Measurements from ENCODE around the gene LRBA.

Gene LRBA

DNA sequence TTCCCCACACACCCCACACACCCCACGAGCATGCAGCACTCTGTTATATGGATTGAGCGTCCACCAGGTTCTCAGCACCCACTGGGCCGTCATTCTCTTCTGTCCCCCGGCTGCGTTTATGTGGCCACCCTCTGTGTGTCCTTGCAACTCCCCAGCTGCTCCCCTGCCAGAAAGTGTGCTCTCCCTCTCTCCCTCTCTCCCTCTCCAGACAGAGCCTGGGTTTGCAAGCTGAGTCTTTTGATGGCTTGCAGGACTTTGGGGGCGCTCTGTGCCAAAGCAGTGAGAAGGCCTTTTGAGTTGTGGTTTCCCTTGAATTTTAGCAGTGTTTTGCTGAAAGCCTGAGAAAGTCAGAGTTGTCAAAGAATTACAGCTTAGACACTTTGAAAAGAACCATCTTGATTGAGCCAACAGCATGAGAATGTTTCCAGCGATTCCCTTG is 763.3 kb downstream of the LRBA start:
- DNase-seq (ENCODE audit: low read depth), result no peak
- no peak for TF ChIP-seq CTCF (IDR thresholded peaks at IDR 0.05; ENCODE audit: control insufficient read depth, extremely low read depth, insufficient read depth)
- no peak overlapping the region for H3K4me3 ChIP-seq (ENCODE audit: low read depth, low read length)

DNA sequence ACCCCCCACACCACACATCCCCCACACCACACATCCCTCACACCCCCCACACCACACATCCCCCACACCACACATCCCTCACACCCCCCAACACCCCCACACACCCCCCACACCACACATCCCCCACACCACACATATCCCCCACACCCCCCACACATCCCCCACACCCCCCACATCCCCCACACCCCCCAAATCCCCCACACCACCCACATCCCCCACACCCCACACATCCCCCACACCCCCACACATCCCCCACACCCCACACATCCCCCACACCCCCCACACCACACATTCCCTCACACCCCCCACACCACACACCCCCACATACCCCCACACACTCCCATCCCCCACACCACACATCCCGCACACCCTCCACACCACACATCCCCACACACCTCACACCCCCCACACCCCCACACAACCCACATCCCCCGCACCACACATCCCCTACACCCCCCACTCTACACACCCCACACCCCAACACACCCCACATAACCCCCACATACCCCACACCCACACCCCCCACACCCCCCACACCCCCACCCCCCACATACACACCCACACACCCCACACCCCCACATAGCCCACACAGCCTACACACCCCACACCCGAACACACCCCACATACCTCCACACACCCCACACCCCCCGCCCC is 764.0 kb downstream of the LRBA start:
- no peak for DNase-seq (ENCODE audit: low read depth)
- H3K4me3 ChIP-seq (ENCODE audit: low read depth, low read length), result no peak overlapping the region
- no peak for TF ChIP-seq CTCF (IDR thresholded peaks at IDR 0.05; ENCODE audit: control insufficient read depth, extremely low read depth, insufficient read depth)

DNA sequence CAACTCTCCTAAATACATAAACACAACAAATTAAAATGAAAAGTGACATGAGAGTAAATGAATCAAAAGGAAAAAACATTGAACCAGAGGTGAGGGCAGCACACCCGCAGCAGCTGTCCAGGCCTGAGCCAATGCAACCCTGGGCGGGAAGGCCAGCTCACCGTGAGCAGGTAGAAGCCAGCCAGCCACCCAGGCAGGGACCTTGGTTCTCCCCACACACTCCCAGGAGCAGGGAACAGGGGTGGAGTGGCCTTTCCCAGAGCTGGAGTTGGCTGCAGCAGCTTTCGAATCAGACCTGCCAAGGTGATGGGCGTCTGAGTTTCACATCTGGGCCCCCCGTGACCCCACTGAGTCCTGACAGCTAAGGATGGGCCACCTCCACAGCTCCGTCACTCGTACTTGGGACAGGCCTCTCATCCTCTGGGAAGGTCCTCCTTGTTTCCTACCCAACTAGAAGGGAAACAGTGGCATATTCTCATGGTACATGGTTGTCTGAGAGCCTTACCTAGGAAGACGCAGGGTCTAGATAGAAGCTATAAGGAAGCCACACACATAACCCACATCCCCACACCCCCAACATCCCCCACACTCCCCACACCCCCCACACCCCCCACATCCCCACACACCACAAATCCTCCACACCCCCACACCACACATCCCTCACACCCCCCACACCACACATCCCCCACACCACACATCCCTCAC is 764.6 kb downstream of the LRBA start:
- no peak for TF ChIP-seq CTCF (IDR thresholded peaks at IDR 0.05; ENCODE audit: control insufficient read depth, extremely low read depth, insufficient read depth)
- DNase-seq (ENCODE audit: low read depth), result no peak
- H3K4me3 ChIP-seq (ENCODE audit: low read depth, low read length), result no peak overlapping the region

DNA sequence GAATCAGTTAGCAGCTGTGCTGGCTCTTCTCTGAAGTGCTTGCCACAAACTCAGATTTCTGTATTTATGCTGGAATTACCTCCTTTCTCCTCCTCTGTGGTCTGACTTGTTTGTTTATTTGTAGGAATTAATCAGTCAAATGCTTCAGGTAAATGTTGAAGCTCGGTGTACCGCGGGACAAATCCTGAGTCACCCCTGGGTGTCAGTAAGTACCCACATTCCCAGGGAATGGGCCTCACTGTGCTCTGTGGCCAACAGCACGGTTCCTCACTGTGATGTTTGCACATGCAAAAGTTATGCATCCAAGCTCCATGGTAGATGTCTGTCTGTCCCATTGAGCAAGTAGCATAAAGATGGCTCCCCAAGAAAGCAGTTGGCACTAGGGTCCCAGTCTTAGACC is 766.9 kb downstream of the LRBA start:
- TF ChIP-seq CTCF (IDR thresholded peaks at IDR 0.05; ENCODE audit: control insufficient read depth, extremely low read depth, insufficient read depth), result no peak
- H3K4me3 ChIP-seq (ENCODE audit: low read depth, low read length), result no peak overlapping the region
- no peak for DNase-seq (ENCODE audit: low read depth)

DNA sequence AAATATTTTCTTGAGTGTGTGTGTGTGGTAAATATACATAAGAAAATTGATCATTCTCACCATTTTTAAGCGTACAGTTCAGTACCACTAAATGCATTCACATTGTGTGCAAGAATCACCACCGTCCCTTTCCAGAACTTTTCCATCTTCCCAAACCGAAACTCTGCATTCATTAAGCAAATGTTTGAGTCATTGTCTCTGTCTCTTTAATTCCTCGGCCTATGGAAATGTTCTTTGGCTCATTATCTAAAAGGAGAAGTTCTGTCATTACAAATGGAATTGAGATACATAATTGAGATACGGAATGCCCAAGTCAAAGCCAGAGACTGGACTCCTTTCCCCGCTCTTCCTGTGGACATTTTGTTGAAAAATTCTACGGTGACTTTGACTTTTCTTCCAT is 767.9 kb downstream of the LRBA start:
- no peak for DNase-seq (ENCODE audit: low read depth)
- no peak for TF ChIP-seq CTCF (IDR thresholded peaks at IDR 0.05; ENCODE audit: control insufficient read depth, extremely low read depth, insufficient read depth)
- H3K4me3 ChIP-seq (ENCODE audit: low read depth, low read length), result no peak overlapping the region

GRCh38 chr4:150244600-150244999 is 770.5 kb downstream of the LRBA start:
- TF ChIP-seq CTCF (IDR thresholded peaks at IDR 0.05; ENCODE audit: control insufficient read depth, extremely low read depth, insufficient read depth), result no peak
- no peak overlapping the region for H3K4me3 ChIP-seq (ENCODE audit: low read depth, low read length)
- peak; percentile 57 for DNase-seq (ENCODE audit: low read depth)
